GM18519 (cell line): ENCODE measurements around the gene DDX4.

Source experiments
- ATAC-seq: cut with Tn5 transposase; IDR thresholded peaks from one replicate; pipeline ENCODE4 v1.9.1; 2021; ENCODE audit warnings: mild to moderate bottlenecking, moderate library complexity; ENCODE audit not compliant: unreplicated experiment, low FRiP score

The DDX4 gene

GRCh38 chr5:55817030-55817429 is 79.2 kb downstream of the DDX4 start:
- ATAC-seq = no peak

- ATAC-seq = no peak
Observed at GRCh38 chr5:55820488-55820887, 82.6 kb downstream of the DDX4 start.

- ATAC-seq = no peak
Observed at GRCh38 chr5:55821731-55822512, 84.1 kb downstream of the DDX4 start.

GRCh38 chr5:55823151-55823796 is 85.4 kb downstream of the DDX4 start:
- no peak for ATAC-seq

GRCh38 chr5:55829956-55830355 is 92.1 kb downstream of the DDX4 start:
- no peak for ATAC-seq

- no peak for ATAC-seq
Observed at GRCh38 chr5:55832446-55832845, 94.6 kb downstream of the DDX4 start.

GRCh38 chr5:55836191-55836590 is 98.3 kb downstream of the DDX4 start:
- ATAC-seq = no peak

GRCh38 chr5:55841976-55842375 is 104.1 kb downstream of the DDX4 start:
- no peak for ATAC-seq

GRCh38 chr5:55847837-55848236 is 110.0 kb downstream of the DDX4 start:
- no peak for ATAC-seq

- ATAC-seq = no peak
Observed at GRCh38 chr5:55848783-55849182, 110.9 kb downstream of the DDX4 start.

GRCh38 chr5:55850839-55851674 is 113.2 kb downstream of the DDX4 start, which contains the start of gene IL31RA:
Gene IL31RA, plus strand, starts transcription at chr5:55851357. Its CDS starts 214 bp downstream, at chr5:55851571.
- ATAC-seq = no peak

GRCh38 chr5:55851675-55851979 is 113.8 kb downstream of the DDX4 start:
- ATAC-seq = no peak

- no peak for ATAC-seq
Observed at GRCh38 chr5:55852503-55852902, 114.6 kb downstream of the DDX4 start.

- ATAC-seq = no peak
Observed at GRCh38 chr5:55853041-55853670, 115.3 kb downstream of the DDX4 start.

GRCh38 chr5:55853818-55854217 is 116.0 kb downstream of the DDX4 start:
- ATAC-seq = no peak

GRCh38 chr5:55855509-55855908 is 117.6 kb downstream of the DDX4 start:
- ATAC-seq = no peak

GRCh38 chr5:55856516-55857246 is 118.8 kb downstream of the DDX4 start:
- ATAC-seq = no peak

- no peak for ATAC-seq
Observed at GRCh38 chr5:55857247-55857640, 119.4 kb downstream of the DDX4 start.

- ATAC-seq = no peak
Observed at GRCh38 chr5:55858104-55858503, 120.2 kb downstream of the DDX4 start.

- ATAC-seq = no peak
Observed at GRCh38 chr5:55860288-55860687, 122.4 kb downstream of the DDX4 start.
